Middle frontal gyrus (tissue), 1 donor: ENCODE measurements around the gene ATP1A2.

ENCODE experiments used
- DNase-seq: peaks from one replicate; pipeline ENCODE4 v3.0.0-alpha.2; 2015; ENCODE audit warnings: low spot score; ENCODE audit errors: extremely low spot score

The ATP1A2 gene

GRCh38 chr1:160169553-160170399 is 54.2 kb downstream of the ATP1A2 start:
- no peak for DNase-seq

- DNase-seq, result no peak
Measured at GRCh38 chr1:160171354-160171753, 55.8 kb downstream of the ATP1A2 start.

GRCh38 chr1:160171980-160172379 is 56.4 kb downstream of the ATP1A2 start:
- no peak for DNase-seq

- no peak for DNase-seq
Measured at GRCh38 chr1:160177231-160177630, 61.7 kb downstream of the ATP1A2 start.

- no peak for DNase-seq
Measured at GRCh38 chr1:160177667-160178066, 62.1 kb downstream of the ATP1A2 start.

GRCh38 chr1:160178731-160179130 is 63.2 kb downstream of the ATP1A2 start:
- no peak for DNase-seq

- DNase-seq, result no peak
Measured at GRCh38 chr1:160179336-160179735, 63.8 kb downstream of the ATP1A2 start.

- no peak for DNase-seq
Measured at GRCh38 chr1:160186246-160186645, 70.7 kb downstream of the ATP1A2 start.

GRCh38 chr1:160186729-160187128 is 71.2 kb downstream of the ATP1A2 start:
- no peak for DNase-seq

GRCh38 chr1:160187407-160187806 is 71.8 kb downstream of the ATP1A2 start:
- DNase-seq, result no peak

- no peak for DNase-seq
Measured at GRCh38 chr1:160188341-160188740, 72.8 kb downstream of the ATP1A2 start.

- no peak for DNase-seq
Measured at GRCh38 chr1:160189649-160190625, 74.4 kb downstream of the ATP1A2 start, which contains the start of gene CASQ1. CASQ1 (plus strand) TSS chr1:160190575; CDS start chr1:160190752, 177 bp downstream.

GRCh38 chr1:160191756-160192155 is 76.2 kb downstream of the ATP1A2 start:
- no peak for DNase-seq

- DNase-seq, result no peak
Measured at GRCh38 chr1:160192234-160192633, 76.7 kb downstream of the ATP1A2 start.
